Stimulated activated CD8-positive, alpha-beta memory T cell treated with anti-CD3 and anti-CD28 coated beads, Interleukin-2, amount 100 ng/mL, for 1 hour (primary cell): Measurements from ENCODE around the gene SRSF4.

ENCODE experiments used
- DNase-seq, 2 donors: peaks; one replicate each; pipeline ENCODE4 v3.0.0-alpha.2; 2020; ENCODE audit warnings: low read depth in 2 of 2

SRSF4 gene

DNA sequence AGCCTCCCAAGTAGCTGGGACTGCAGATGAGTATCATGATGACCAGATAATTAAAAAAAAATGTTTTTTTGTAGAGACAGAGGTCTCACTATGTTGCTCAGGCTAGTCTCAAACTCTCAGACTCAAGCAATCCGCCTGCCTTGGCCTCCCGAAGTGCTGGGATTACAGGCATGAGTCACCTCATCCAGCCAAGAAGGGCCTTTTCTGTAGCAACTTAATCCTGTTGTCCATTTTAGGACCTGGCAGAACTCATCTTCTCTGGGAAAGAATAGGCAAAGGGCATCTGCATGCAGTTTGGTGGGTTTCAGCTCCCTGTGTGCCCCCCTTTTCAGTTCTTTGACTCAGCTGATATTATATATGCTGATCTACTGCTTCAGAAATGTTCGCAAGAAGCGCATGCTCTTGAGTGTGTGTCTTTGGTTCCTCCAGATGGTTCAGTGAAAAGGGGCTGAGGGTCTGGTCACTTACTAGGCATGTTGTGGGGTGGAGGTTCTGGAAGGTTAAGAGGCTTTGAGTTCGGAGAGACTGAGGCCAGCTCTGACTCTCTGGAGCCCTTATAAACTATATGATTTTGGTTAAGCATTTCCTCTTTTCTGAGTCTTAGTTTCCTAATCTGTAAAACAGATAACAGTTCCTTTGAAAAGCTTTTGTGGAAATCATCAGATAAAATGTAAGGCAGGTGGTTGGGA, 19.4 kb upstream of the SRSF4 start:
- DNase-seq = no peak

DNA sequence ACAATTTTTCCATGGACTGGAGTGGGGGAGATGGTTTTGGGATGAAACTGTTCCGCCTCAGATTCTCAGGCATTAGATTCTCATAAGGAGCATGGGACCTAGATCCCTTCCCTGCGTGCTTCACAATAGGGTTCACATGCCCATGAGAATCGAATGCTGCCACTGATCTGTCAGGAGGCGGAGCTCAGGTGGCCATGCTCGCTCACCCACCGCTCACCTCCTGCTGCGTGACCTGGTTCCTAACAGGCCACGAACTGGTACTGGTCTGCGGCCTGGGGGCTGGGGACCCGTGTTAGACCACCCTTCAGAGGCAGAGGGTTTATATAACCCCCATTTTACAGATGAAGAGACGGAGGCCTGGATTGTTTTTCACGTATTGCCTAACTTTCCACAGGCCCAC, 16.3 kb upstream of the SRSF4 start:
- no peak for DNase-seq

GRCh38 chr1:29197590-29197924, 15.9 kb upstream of the SRSF4 start:
- no peak for DNase-seq

DNA sequence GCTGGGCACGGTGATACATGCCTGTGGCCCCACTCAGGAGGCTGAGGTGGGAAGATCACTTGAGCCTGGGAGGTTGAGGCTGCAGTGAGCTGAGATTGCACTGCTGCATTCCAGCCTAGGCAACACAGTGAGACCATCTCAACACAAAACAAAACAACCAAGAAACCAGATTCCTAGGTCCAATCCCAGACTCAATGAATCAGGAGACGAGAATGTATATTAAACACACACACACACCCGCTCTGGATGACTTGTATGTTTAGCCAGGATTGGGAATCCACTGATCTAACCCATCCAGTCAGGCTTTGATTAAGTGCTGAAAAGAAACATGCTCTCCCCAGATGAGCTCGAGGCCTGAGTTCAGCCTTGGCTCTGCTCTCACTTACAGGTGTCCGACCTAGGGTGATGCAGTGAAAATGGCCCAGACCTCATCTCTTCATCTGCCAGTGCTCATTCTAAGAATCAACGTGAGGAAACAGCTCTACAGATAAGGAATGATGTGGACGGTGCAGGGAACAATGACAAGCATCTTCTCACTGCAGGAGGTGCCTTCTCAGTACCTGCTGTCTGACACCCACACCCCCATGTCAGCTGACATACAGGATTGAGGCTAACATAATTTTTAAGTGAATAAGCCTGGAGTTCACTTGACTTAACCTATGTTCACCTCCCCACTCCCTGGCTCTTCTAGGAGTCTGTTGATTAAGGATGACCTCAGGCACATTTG, 15.3 kb upstream of the SRSF4 start:
- DNase-seq = no peak

DNA sequence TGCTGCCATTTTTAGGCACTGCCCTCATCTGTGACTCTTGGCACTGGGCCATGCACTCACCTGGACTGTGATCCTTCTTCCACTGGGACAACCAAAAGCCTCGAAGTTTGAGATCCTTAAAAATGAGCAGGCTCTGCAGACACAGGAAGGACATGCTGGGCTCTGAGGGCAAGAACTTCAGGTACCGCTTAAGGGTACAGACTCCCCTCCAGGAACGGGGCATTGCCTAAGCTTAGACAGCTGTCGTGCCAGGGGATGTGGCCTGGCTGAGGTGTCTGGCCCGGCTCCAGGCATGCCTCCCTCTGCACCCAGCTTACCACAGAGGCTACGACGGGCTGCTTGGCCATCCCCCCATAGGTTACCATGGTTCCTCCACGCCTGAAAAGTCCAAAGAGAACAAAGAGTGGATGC, 14.2 kb upstream of the SRSF4 start:
- no peak for DNase-seq

DNA sequence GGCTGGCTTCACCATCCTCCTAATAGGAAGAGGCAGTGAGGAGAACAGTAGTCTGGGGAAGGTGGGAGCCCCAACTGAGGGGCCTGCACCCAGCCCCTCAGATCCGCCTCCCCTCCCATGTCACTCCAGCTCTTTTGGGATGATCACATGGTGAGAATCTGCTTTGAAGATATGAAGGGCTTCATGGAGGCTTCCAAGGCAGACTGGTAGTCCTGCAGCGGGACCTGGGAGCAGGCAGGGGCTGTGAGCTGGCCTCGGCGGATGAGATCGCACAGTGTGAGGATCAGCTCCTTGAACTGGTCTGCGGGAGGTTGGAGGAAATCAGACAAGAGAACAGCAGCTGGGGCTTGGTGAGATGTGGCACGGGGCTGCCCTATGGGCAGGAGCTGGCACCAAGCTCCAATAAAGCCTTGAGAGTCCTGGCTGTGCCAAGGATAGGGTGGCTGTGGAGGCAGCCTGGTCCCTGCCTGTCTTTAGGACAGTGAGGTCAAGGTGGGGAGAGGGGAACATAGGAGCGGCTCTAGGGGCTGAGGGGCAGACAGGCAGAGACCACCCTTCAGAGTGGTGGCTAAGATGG, 12.3 kb upstream of the SRSF4 start:
- DNase-seq = no peak

- no peak for DNase-seq
Measured at GRCh38 chr1:29190718-29191117, 9.0 kb upstream of the SRSF4 start.

DNA sequence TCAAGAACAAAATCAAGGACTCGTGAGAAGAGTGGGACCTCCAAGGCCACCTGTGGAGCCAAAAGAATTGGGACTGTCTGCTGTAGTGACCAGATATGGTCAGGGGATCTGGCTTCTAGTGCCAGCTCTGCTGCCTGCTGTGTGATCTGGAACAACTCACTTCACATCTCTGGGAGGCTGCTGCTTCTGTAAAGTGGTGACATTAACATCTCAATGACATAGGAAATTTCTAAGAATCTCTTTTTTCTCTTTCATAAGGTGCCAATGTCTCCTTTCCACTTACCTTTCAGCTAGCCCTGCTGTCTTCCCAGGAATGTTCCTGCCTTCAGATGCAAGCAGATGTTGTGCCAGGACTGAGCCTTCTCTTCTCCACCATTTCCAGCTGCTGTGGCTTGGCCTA, 5.0 kb upstream of the SRSF4 start:
- DNase-seq = no peak

DNA sequence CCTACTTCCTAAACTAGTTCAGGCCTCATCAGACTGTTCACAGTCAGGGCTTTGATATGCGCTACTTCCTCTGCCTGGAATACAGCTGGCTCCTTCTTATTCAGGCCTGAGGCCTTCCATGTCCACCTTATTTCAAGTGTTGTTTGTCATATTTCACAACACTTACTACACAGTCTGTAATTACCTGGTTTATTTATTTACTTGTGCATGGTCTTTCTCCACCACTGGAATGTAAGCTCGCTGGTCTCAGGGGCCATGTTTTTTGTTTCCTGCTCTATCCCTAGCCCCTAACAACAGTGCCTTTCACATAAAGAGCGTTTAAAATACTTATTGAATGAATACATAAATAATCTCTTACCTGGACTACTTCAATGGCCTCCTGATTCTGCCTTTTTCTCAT, 4.6 kb upstream of the SRSF4 start:
- no peak for DNase-seq

GRCh38 chr1:29183287-29183686, 1.6 kb upstream of the SRSF4 start:
- DNase-seq = no peak

- DNase-seq = no peak
Measured at GRCh38 chr1:29180497-29181412, 945 bp downstream of the SRSF4 start.

GRCh38 chr1:29179641-29180184, 2.0 kb downstream of the SRSF4 start:
- no peak for DNase-seq

DNA sequence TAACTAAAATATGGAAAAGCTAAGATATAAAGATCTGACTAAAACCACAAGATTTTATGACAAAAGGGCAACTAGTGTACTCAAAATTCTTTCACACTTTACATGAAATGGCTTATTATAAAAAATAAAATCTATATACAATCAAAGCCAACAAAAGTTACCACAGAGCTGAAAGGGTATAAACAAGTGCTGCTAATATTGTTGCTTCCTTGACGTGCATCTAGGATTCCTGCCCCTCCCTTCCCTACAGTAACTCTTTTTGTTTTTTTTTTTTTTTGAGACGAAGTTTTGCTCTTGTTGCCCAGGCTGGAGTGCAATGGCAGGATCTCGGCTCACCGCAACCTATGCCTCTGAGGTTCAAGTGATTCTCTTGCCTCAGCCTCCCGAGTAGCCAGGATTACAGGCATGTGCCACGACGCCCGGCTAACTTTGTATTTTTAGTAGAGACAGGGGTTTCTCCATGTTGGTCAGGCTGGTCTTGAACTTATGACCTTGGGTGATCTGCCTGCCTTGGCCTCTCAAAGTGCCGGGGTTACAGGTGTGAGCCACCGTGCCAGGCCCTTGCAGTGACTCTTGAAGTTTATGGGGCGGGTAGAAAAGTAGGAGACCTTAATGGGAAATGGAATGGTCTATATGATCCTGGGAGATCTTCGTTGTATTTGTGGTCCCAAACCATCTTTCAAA, 4.5 kb downstream of the SRSF4 start:
- no peak for DNase-seq

DNA sequence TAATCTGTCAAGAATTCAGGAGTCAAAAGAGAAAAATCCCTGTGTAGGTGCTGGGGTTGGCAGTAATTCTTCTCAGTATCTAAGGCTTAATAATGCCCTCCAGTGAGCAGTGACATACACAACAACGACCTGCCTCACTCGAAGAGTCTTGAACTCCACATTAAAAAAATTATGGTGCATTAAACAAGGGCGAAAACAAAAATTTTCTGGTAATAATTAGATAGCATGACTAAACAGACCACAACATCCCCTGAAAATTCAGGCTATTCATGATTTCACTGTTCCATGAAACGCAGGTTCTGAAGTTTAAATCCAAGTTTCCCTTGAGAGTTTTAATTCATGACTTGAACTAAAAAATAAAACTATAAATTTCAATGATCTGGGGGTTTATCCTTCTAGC, 5.1 kb downstream of the SRSF4 start:
- no peak for DNase-seq

DNA sequence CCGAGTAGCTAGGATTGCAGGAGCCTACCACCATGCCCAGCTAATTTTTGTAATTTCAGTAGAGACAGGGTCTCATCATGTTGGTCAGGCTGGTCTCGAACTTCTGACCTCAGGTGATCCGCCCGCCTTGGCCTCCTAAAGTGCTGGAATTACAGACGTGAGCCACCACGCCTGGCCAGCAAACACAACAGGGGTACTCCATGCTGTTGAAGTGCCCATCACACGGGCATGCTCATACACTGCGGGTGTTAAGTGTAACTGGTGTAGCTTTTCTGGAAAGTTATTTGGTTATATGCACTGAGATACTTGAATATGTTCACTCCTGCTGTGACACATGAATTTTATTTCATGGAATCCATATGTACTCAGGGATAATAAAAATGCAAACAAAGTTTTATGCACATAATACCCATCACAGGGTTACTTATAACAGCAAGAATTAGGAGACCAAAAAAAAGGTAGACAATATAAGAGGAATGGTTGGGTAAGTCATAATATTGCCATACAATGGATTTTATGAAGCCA, 9.2 kb downstream of the SRSF4 start:
- no peak for DNase-seq

GRCh38 chr1:29171521-29171920, 10.2 kb downstream of the SRSF4 start:
- no peak for DNase-seq

DNA sequence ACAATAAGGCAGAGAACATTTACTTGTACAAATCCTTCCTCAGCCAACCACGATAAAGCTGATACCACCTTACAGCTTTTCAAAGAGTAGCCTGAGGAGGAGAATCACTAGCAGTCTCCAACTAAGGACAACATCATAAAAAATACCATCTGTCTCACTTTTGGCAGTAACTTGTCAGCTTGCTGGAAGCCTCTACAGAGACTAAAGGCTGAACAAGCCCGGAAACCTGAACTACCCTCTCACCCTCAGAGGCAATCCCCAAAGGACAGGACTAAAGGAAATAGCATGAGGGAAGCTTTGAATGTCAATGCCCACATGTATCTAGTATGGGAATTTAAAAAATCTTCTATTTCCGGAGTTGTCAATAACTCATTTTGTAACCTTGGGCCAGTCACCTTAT, 10.6 kb downstream of the SRSF4 start:
- no peak for DNase-seq

DNA sequence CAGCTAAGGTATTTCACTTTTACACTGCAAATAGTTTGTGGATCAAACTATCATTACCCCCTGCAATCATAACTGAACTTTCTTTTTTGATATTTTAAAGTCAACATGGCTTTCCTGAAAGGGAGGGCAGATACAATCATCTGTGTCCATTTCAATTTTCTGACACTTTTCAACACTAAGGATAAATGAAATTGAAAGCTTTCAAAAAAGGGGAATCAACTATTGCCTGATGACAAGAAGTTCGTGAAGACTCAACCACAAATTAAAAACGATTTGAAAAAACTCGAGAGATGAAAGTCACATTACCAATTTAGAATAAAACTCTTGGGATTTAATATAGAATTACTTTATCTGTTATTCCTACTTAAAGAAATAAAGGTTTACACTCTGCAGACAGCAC, 11.7 kb downstream of the SRSF4 start:
- DNase-seq = no peak

DNA sequence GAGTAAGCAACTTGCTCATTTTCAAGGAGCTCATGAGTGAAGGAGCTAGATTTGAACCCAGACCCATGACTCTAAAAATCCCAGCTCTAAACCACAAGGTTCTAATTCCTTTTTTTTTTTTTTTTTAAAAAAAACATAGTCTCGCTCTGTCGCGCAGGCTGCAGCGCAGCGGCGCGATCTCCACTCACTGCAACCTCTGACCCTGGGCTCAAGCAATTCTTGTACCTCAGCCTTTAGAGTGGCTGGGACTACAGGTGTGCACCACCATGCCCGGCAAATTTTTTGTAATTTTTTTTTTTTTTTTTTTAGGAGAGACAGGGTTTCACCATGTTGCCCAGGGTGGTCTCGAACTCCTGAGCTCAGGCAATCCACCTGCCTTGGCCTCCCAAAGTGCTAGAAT, 13.8 kb downstream of the SRSF4 start:
- DNase-seq = no peak

DNA sequence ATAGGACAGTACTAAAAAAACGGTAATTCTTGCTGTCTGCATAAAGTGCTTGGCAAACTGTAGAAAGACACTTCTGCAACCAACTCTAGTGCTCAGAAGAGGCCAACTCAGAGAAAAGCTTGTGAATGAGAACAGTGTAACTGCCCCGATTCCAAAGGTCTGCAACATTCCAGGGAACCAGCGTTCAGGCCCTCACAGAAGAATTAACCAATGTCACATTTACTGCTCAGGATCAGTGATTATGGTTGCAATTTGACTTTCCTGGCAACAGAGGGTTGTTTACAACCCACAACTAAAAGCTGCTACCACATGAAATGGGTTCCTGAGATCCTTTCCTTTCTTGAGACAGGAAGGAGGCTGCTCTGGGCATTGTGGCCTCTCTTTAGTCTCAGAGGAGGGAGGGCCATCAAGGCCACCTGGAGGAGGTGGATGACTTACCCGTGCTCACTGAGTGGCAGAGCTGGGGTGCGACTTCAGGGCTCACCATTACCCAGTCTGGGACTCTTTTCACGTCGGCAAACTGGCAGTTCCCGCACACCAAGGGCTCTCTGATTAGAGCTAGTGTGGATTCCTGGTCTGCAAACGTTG, 15.3 kb downstream of the SRSF4 start:
- no peak for DNase-seq

GRCh38 chr1:29164588-29164987, 17.1 kb downstream of the SRSF4 start:
- DNase-seq = no peak
